Heart right ventricle (tissue), 16 donors: ENCODE results near the gene GPR68. TPM values are rescaled to one million over a fixed set of nuclear protein-coding genes. Genes with fewer than 3 reads are reported as not detected.

Source experiments
- ATAC-seq, 8 donors: fragments of 200-7000 bp; cut with Tn5 transposase; one replicate each; pipeline ENCODE4 v1.9.1; 2020; ENCODE audit warnings: mild to moderate bottlenecking in 8 of 8, moderate library complexity in 8 of 8, moderate number of reproducible peaks in 1 of 8
- DNase-seq, 2 donors: peaks; one replicate each; pipeline ENCODE4 v3.0.0-alpha.2; 2020
- H3K27ac ChIP-seq, 10 donors: fragments of 200-600 bp; sonication (generic) in 2 of 10; one replicate each; pipeline versions ENCODE4 v1.5.0 to v1.8.0; 2020 to 2022; ENCODE audit warnings: mild to moderate bottlenecking in 3 of 10
- H3K27me3 ChIP-seq, 7 donors: fragments of 200-600 bp; one replicate each; pipeline ENCODE4 v1.8.0; 2021 to 2022; ENCODE audit warnings: mild to moderate bottlenecking in 2 of 7
- H3K36me3 ChIP-seq, 9 donors: fragments of 200-600 bp; sonication (generic) in 1 of 9; one replicate each; pipeline versions ENCODE4 v1.5.0 to v1.8.0; 2020 to 2022; ENCODE audit warnings: mild to moderate bottlenecking in 2 of 9
- H3K4me1 ChIP-seq, 9 donors: fragments of 200-600 bp; sonication (generic) in 1 of 9; one replicate each; pipeline versions ENCODE4 v1.5.0 to v1.8.0; 2020 to 2022; ENCODE audit warnings: mild to moderate bottlenecking in 4 of 9
- H3K4me3 ChIP-seq, 10 donors: fragments of 200-600 bp; sonication (generic) in 2 of 10; one replicate each; pipeline versions ENCODE4 v1.5.0 to v1.8.0; 2020 to 2022; ENCODE audit warnings: mild to moderate bottlenecking in 7 of 10, moderate library complexity in 2 of 10
- H3K9me3 ChIP-seq, 11 donors: fragments of 200-600 bp in 10 of 11; sonication (generic) in 2 of 11; one replicate each; pipeline versions ENCODE4 v1.5.0 to v1.8.0; 2013 to 2022; ENCODE audit warnings: mild to moderate bottlenecking in 2 of 11, control low read depth in 1 of 11, moderate library complexity in 1 of 11
- CTCF ChIP-seq, 9 donors: fragments of 200-600 bp; sonication (generic) in 2 of 9; IDR thresholded peaks; one replicate each; pipeline versions ENCODE4 v1.5.0 to v1.8.0; 2021 to 2022; ENCODE audit warnings: antibody characterized with exemption in 9 of 9, mild to moderate bottlenecking in 5 of 9, moderate library complexity in 1 of 9
- WGBS, 2 donors: extraction: QIAGEN DNeasy Blood & Tissue Kit; methylation state at CpG; one replicate each; pipeline ENCODE4 v1.1.7; 2013; ENCODE audit warnings: inconsistent platforms in 1 of 2; 5-methylcytosine and 5-hydroxymethylcytosine counted together
- intact Hi-C, 10 donors: fragments of 100-400 bp; cut with DNase I; formaldehyde crosslinking; loops; one replicate each; pipeline versions ENCODE4 v1.11.1 to v1.14.2; 2022
- polyA plus RNA-seq, 2 donors: library from polyadenylated mRNA; stranded (reverse); fragments of 200-250 nt; gene quantifications; one replicate each; pipeline ENCODE4 v1.2.3, GENCODE V29; 2013
- total RNA-seq, 10 donors: library from RNA; stranded (reverse); fragmentation: NEBNext Ultra II Directional in 3 of 10; extraction: Animal tissue kit (Norgen Biotek cat#: 25700) in 3 of 10; gene quantifications; one replicate each; pipeline versions ENCODE4 v1.2.1 to v1.2.4, GENCODE V29; 2021 to 2023
- donor health status: Arrhythmogenic right ventricular cardiomyopathy.
- donor health status: ischemic (EF 13 %, LVEDD 7.1; RV severe dilation, severe dysfunction).
- donor health status: healthy with polysubstance abuse.
- donor health status: DM: no; HTN: yes; CAD: no.
- donor health status: DM: no; HTN: no; CAD: no.
- donor health status: ischemic (EF 25% LVEDD 6.9; RV normal size, moderate dysfunction).
- donor health status: ischemic (EF 25% LVEDD 5.7; RV mildly dilated, moderate dysfunction).
- donor health status: healthy.
- donor health status: DM: yes; HTN: yes; CAD: no.
- donor health status: Ischemic cardiomyopathy.
- donor health status: ischemic (EF 35%, LVEDD 5.7; RV mildly dilated, moderate dysfunction).
- donor health status: nonischemic (EF 11% LVEDD 7.7; RV severe dilation, severe dysfunction).
- donor health status: DM: yes; HTN: yes; CAD: no.
- donor health status: PGD.
- donor health status: ischemic (EF 29% LVEDD 5.4; RV normal size, mild dysfunction).
- donor health status: nonischemic (EF 23%, LVEDD 6.1; RV moderate dilation, normal function).

Gene GPR68
- total and polyA plus RNA-seq, 12 donors, result 0.13 to 2.4 (median 0.29) TPM

GRCh38 chr14:91219517-91220389 lies 24.8 kb downstream of the GPR68 start:
- Histone ChIP-seq H3K36me3 (peaks cover 0 to 80% (median 24%) of the 10 kb centered on the region in 9 donors), H3K27me3 (no peaks in the 10 kb centered on the region), H3K4me3 (no peak overlapping the region), H3K9me3 (no peaks in the 10 kb centered on the region), H3K27ac (peak overlapping the region in 3 of 10 donors; percentile 0 to 53 (median 35)), H3K4me1 (peaks cover 4 to 39% (median 33%) of the 10 kb centered on the region in 9 donors)
- 58 to 61% methylated on average over 13 of the region's 13 CpGs for WGBS, 2 donors
- peak; percentile 42 to 53 for DNase-seq
- TF ChIP-seq CTCF (IDR thresholded peaks at IDR 0.05), result no peak
- intact Hi-C loops, result no loop called here
- ATAC-seq, result peak; percentile 53 to 72 (median 61)

GRCh38 chr14:91218014-91218413 lies 26.5 kb downstream of the GPR68 start:
- intact Hi-C loops, result no loop called here
- 88 to 91% methylated on average over 4 of the region's 4 CpGs for WGBS, 2 donors
- Histone ChIP-seq H3K36me3 (peaks cover 0 to 86% (median 34%) of the 10 kb centered on the region in 9 donors), H3K27me3 (no peaks in the 10 kb centered on the region), H3K4me3 (no peak overlapping the region), H3K9me3 (no peaks in the 10 kb centered on the region), H3K4me1 (peaks cover 4 to 29% (median 25%) of the 10 kb centered on the region in 9 donors), H3K27ac (no peak overlapping the region)
- TF ChIP-seq CTCF (IDR thresholded peaks at IDR 0.05), result no peak
- ATAC-seq (no peak), DNase-seq (no peak)

DNA sequence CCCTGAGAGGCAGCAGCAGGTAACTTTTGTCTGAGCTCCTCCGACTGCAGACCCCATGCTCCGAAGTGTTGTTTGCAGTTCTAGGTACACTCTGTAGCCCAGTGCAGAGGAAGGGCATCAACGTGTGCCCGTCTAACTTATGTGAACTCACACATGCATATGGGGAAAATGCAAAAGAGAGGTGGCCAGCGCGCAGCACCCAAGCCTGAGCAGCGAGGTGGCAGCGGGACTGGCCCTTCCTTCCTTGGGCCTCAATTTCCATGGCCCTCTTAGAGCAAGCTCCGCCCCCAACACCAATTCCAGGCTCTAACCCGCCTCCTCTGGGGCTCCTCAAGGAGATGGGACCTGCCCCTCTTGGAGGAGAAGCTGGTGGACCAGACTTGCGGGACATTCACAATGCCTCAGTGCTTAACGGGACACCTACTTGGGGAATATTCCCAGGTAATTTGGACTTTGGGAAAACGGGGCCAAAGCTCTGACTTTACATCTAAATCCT lies 27.7 kb downstream of the GPR68 start:
- H3K4me1 ChIP-seq, result peaks cover 4 to 25% (median 15%) of the 10 kb centered on the region in 9 donors
- peaks cover 0 to 92% (median 41%) of the 10 kb centered on the region in 9 donors for H3K36me3 ChIP-seq
- H3K27me3 ChIP-seq, result no peaks in the 10 kb centered on the region
- no peak overlapping the region for H3K4me3 ChIP-seq
- intact Hi-C loops, result no loop called here
- no peak overlapping the region for H3K27ac ChIP-seq
- no peaks in the 10 kb centered on the region for H3K9me3 ChIP-seq
- no peak for DNase-seq
- TF ChIP-seq CTCF (IDR thresholded peaks at IDR 0.05), result no peak
- 95 to 96% methylated on average over 13 of the region's 13 CpGs for WGBS, 2 donors
- ATAC-seq, result no peak

DNA sequence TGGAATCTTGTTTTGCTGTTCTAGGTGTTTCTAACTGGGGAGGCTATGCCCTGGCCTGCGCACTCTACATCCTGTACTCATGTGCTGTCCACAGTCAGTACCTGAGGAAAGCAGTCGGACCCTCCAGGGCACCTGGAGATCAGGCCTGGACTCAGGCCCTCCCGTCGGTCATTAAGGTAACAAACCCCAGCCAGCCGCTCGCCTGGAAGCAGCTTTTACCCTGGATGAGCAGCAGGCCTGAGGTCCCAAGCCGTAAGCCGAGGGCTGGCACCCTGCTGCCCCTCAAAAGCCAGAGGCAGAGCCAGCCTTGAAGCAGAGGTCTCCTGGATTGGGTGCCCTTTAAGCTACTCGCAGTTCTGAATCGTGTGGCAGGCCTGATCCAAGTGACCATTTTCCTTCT lies 29.1 kb downstream of the GPR68 start:
- no peak overlapping the region for H3K27ac ChIP-seq
- no peak for DNase-seq
- intact Hi-C loops, result no loop called here
- no peak for ATAC-seq
- H3K27me3 ChIP-seq, result no peaks in the 10 kb centered on the region
- no peak for TF ChIP-seq CTCF (IDR thresholded peaks at IDR 0.05)
- peaks cover 4 to 19% (median 14%) of the 10 kb centered on the region in 9 donors for H3K4me1 ChIP-seq
- 91 to 97% methylated on average over 10 of the region's 10 CpGs for WGBS, 2 donors
- H3K36me3 ChIP-seq, result peaks cover 0 to 97% (median 50%) of the 10 kb centered on the region in 9 donors
- peaks cover 0 to 5% (median 0%) of the 10 kb centered on the region in 11 donors for H3K9me3 ChIP-seq
- no peak overlapping the region for H3K4me3 ChIP-seq
